MCF 10A (cell line): Measurements from ENCODE around the gene SAC3D1. TPM values are rescaled to one million over a fixed set of nuclear protein-coding genes. Genes with fewer than 3 reads are reported as not detected.

Experiments
- BruUV-seq: library from RNA; stranded (reverse); fragments of 400-500 nt; replicated peaks from 2 replicates; lab custom pipeline; 2021; lab: Mats Ljungman, UMichigan
- CTCF ChIA-PET: fragments of 300-600 bp; sonication (Branson Sonifier 250); formaldehyde crosslinking; extraction: SDS; loops from one replicate; lab custom pipeline; 2021; ENCODE audit warnings: antibody characterized with exemption, inconsistent platforms; lab: Yijun Ruan, JAX
- POLR2A ChIA-PET: fragments of 300-600, 350-650 bp; sonication (Branson Sonifier 250); formaldehyde crosslinking; extraction: SDS; loops from one replicate; lab custom pipeline; 2020; ENCODE audit warnings: antibody characterized with exemption, inconsistent platforms; lab: Yijun Ruan, JAX
- DNase-seq: peaks from one replicate; pipeline ENCODE4 v3.0.0-alpha.2; 2018; ENCODE audit not compliant: unreplicated experiment
- H3K27ac Mint-ChIP-seq: one replicate; pipeline ENCODE4 v1.8.0; 2022; ENCODE audit warnings: mild to moderate bottlenecking, low read depth, mixed read lengths; ENCODE audit not compliant: unreplicated experiment
- H3K27me3 Mint-ChIP-seq: one replicate; pipeline ENCODE4 v1.8.0; 2022; ENCODE audit warnings: mixed read lengths; ENCODE audit not compliant: insufficient read depth, unreplicated experiment
- H3K36me3 Mint-ChIP-seq: one replicate; pipeline ENCODE4 v1.8.0; 2022; ENCODE audit warnings: mild to moderate bottlenecking, moderate library complexity, mixed read lengths; ENCODE audit not compliant: insufficient read depth, unreplicated experiment
- H3K4me1 Mint-ChIP-seq: one replicate; pipeline ENCODE4 v1.8.0; 2022; ENCODE audit warnings: mixed read lengths; ENCODE audit not compliant: insufficient read depth, unreplicated experiment
- H3K4me3 Mint-ChIP-seq: one replicate; pipeline ENCODE4 v1.8.0; 2022; ENCODE audit warnings: mild to moderate bottlenecking, moderate library complexity, mixed read lengths; ENCODE audit not compliant: unreplicated experiment
- H3K9me3 Mint-ChIP-seq: one replicate; pipeline ENCODE4 v1.8.0; 2022; ENCODE audit warnings: mixed read lengths; ENCODE audit not compliant: unreplicated experiment
- CTCF ChIP-seq: fragments of 200-600 bp; IDR thresholded peaks from one replicate; pipeline ENCODE4 v1.8.0; 2022; ENCODE audit warnings: antibody characterized with exemption, mild to moderate bottlenecking; ENCODE audit not compliant: unreplicated experiment
- intact Hi-C: fragments of 100-400 bp; cut with micrococcal nuclease; formaldehyde crosslinking; loops from 2 replicates; pipeline ENCODE4 v1.14.1; 2022
- total RNA-seq: library from RNA; stranded (reverse); gene quantifications from 2 replicates; pipeline ENCODE4 v1.2.3, GENCODE V29; 2022

SAC3D1 gene
- total RNA-seq, 1 experiment from 2014 or later = 14.0 TPM

- POLR2A ChIA-PET = no interaction called here
Observed at GRCh38 chr11:65035579-65035978, 5.4 kb upstream of the SAC3D1 start.

GRCh38 chr11:65036931-65037330 is 4.1 kb upstream of the SAC3D1 start:
- CTCF ChIA-PET = interaction anchor here (0.6 to 5.5 kb wide), 4 partner anchors 9 to 74 kb away, joined by 3 to 27 read pairs (median 8); partner anchors contain the start of genes ARL2 and SNX15
- no peaks in the 10 kb centered on the region for H3K9me3 Mint-ChIP-seq

More at GRCh38 chr11:65035579-65035978, 5.4 kb upstream of the SAC3D1 start:
- no TSS peak for BruUV-seq
- Mint-ChIP-seq H3K27me3 (no peaks in the 10 kb centered on the region), H3K4me1 (no peaks in the 10 kb centered on the region), H3K36me3 (peaks cover 38% of the 10 kb centered on the region), H3K4me3 (no peak overlapping the region), H3K9me3 (no peaks in the 10 kb centered on the region), H3K27ac (no peak overlapping the region)
- CTCF ChIA-PET = interaction anchor here (0.6 to 2.0 kb wide), 3 partner anchors 21 to 43 kb away, joined by 3 to 10 read pairs (median 3); partner anchors contain the start of gene ARL2
- no peak for DNase-seq
- no peak for TF ChIP-seq CTCF
- intact Hi-C loops = no loop called here

GRCh38 chr11:65040520-65040846 is 527 bp upstream of the SAC3D1 start:
- H3K9me3 Mint-ChIP-seq = no peaks in the 10 kb centered on the region
- peak overlapping the region; percentile 84 for H3K27ac Mint-ChIP-seq
- no peak for TF ChIP-seq CTCF
- peaks cover 10% of the 10 kb centered on the region for H3K4me1 Mint-ChIP-seq
- H3K27me3 Mint-ChIP-seq = no peaks in the 10 kb centered on the region
- H3K36me3 Mint-ChIP-seq = peaks cover 25% of the 10 kb centered on the region
- DNase-seq = no peak
- peak overlapping the region; percentile 89 for H3K4me3 Mint-ChIP-seq
- ChIA-PET CTCF (interaction anchor here (0.6 to 5.5 kb wide), 8 partner anchors 13 to 195 kb away, joined by 3 to 27 read pairs (median 4); partner anchors contain the start of genes ARL2, CDCA5, FAU and MRPL49), POLR2A (interaction anchor here (0.7 to 2.7 kb wide), 21 partner anchors 9 to 850 kb away, joined by 3 to 20 read pairs (median 5); partner anchors contain the start of genes ARL2, ATG2A, CCDC85B and FAU)
- BruUV-seq = no TSS peak
- intact Hi-C loops = loop anchor here (5.0 kb wide), 1 partner anchor 42 kb away; the partner anchor contains the start of genes CDCA5 and ZFPL1

More at GRCh38 chr11:65036931-65037330, 4.1 kb upstream of the SAC3D1 start:
- intact Hi-C loops = no loop called here
- POLR2A ChIA-PET = interaction anchor here (1.7 kb wide), 1 partner anchor 10 kb away, joined by 3 read pairs; the partner anchor contains the start of gene SNX15
- Mint-ChIP-seq H3K4me3 (no peak overlapping the region), H3K4me1 (no peaks in the 10 kb centered on the region), H3K36me3 (peaks cover 32% of the 10 kb centered on the region), H3K27ac (no peak overlapping the region), H3K27me3 (no peaks in the 10 kb centered on the region)
- no peak for DNase-seq
- no peak for TF ChIP-seq CTCF
- BruUV-seq = no TSS peak

- no TSS peak for BruUV-seq
- intact Hi-C loops = loop anchor here (5.0 kb wide), 1 partner anchor 39 kb away; the partner anchor contains the start of genes CDCA5 and ZFPL1
- peaks cover 10% of the 10 kb centered on the region for H3K4me1 Mint-ChIP-seq
- H3K9me3 Mint-ChIP-seq = no peaks in the 10 kb centered on the region
- H3K27me3 Mint-ChIP-seq = no peaks in the 10 kb centered on the region
- H3K36me3 Mint-ChIP-seq = peaks cover 19% of the 10 kb centered on the region
- CTCF ChIA-PET = interaction anchor here (1.1 kb wide), 1 partner anchor 52 kb away, joined by 4 read pairs; no protein-coding TSS in a partner anchor
- H3K4me3 Mint-ChIP-seq = peak overlapping the region; percentile 89
- TF ChIP-seq CTCF = no peak
- POLR2A ChIA-PET = interaction anchor here (0.8 to 1.6 kb wide), 5 partner anchors 10 to 139 kb away, joined by 3 to 4 read pairs (median 3); partner anchors contain the start of genes CAPN1 and MRPL49
- DNase-seq = no peak
- no peak overlapping the region for H3K27ac Mint-ChIP-seq
Observed at GRCh38 chr11:65042891-65043290, 1.9 kb downstream of the SAC3D1 start.
